OCI-LY1 (cell line): ENCODE measurements around the gene CAPG.

Experiments
- CTCF ChIP-seq: fragments of 200-600 bp; sonication (generic), shearing (Covaris generic); IDR thresholded peaks from 2 replicates; pipeline ENCODE4 v1.5.1; 2017; ENCODE audit warnings: mild to moderate bottlenecking, antibody characterized with exemption, low read length, moderate library complexity, mixed read lengths
- EZH2 ChIP-seq: fragments of 200-600 bp; sonication (generic), shearing (Covaris generic); IDR thresholded peaks from 2 replicates; pipeline ENCODE4 v1.8.0; 2017; ENCODE audit warnings: borderline replicate concordance, mixed run types, mild to moderate bottlenecking, antibody characterized with exemption, low read length, moderate library complexity, mixed read lengths

- TF ChIP-seq EZH2 (no peak), CTCF (no peak)
Observed at GRCh38 chr2:85436836-85437487, 26.8 kb upstream of the CAPG start.
